GM12874 (cell line): ENCODE results near the gene RPS8.
A peak's percentile ranks its signal among the peaks of the same experiment; 100 is the strongest.

Source experiments
- CTCF ChIP-seq: IDR thresholded peaks from 2 replicates; pipeline ENCODE4 v1.5.1; 2011; ENCODE audit warnings: low read depth, mild to moderate bottlenecking, control low read depth, low read length, moderate library complexity; ENCODE audit not compliant: insufficient read depth

RPS8 gene

GRCh38 chr1:44788120-44788860, 12.9 kb downstream of the RPS8 start, which contains the start of gene BEST4:
Gene BEST4 (minus strand): TSS chr1:44788170. CDS start chr1:44787705, 465 bp downstream.
- no peak for TF ChIP-seq CTCF

GRCh38 chr1:44790968-44791801, 15.8 kb downstream of the RPS8 start:
- no peak for TF ChIP-seq CTCF

GRCh38 chr1:44792736-44793502, 17.6 kb downstream of the RPS8 start:
- no peak for TF ChIP-seq CTCF

GRCh38 chr1:44798481-44799365, 23.4 kb downstream of the RPS8 start:
- TF ChIP-seq CTCF, result no peak

GRCh38 chr1:44799770-44800584, 24.6 kb downstream of the RPS8 start, which contains the start of gene PLK3:
Gene PLK3 (plus strand): TSS chr1:44800377. CDS start chr1:44800464, 87 bp downstream.
- peak; percentile 95 for TF ChIP-seq CTCF
